ENCODE results near the gene NIT2.

DNA sequence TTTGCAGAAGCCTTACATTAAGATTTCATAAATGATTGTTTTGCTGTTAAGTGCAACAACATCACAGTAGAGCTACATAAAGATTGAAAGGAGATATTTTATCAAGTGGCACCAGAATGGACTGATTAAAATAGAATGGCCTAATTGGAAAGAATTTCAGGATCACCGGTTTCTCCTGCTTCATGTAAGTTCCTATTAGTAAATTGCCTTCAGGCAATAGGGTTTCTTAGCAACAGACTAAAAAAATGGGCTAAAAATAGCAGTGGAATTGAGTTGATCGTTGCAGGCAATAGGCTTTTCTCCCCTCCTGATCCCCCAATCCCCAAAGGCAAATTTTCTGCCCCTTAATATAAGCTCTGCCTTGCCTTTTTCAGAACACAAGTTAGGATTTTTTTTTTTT lies 67.7 kb downstream of the NIT2 start:
- TF ChIP-seq CTCF (IDR thresholded peaks at IDR 0.05) (no peak), EP300 (IDR thresholded peaks at IDR 0.05) (no peak), POLR2A (IDR thresholded peaks at IDR 0.05) (no peak)

Data from suprapubic skin (tissue), 3 donors.